ENCODE data around the gene PDCD11. TPM values are rescaled to one million over a fixed set of nuclear protein-coding genes. Genes with fewer than 3 reads are reported as not detected.

Gene PDCD11
- total RNA-seq, 1 experiment from 2014 or later: 106 TPM

GRCh38 chr10:103445366-103445765 lies 48.9 kb downstream of the PDCD11 start:
- CTCF ChIA-PET: no interaction called here
- peaks cover 74 to 77% of the 10 kb centered on the region in 2 experiments for H3K36me3 ChIP-seq (ENCODE audit: control insufficient read depth in 1 of 2, insufficient read depth in 2 of 2, low read length in 2 of 2)

More at GRCh38 chr10:103445366-103445765, 48.9 kb downstream of the PDCD11 start:
- no TSS peak for BruUV-seq (replicated peaks)
- ATAC-seq (no peak), DNase-seq (ENCODE audit: low read depth, low spot score) (no peak)
- no peak overlapping the region for H3K27ac ChIP-seq (ENCODE audit: low read depth, low read length)
- H3K4me2 ChIP-seq (ENCODE audit: low read length): no peak overlapping the region
- H3K9me3 ChIP-seq (ENCODE audit: control insufficient read depth in 1 of 2, insufficient read depth in 1 of 2, low read depth in 1 of 2, low read length in 2 of 2): no peaks in the 10 kb centered on the region
- no peak overlapping the region for H3K9ac ChIP-seq (ENCODE audit: low read length)
- H4K20me1 ChIP-seq (ENCODE audit: insufficient read depth): no peaks in the 10 kb centered on the region
- RAD21 ChIA-PET (ENCODE audit: low non-redundant PET in 1 of 2, low total read pairs in 2 of 2, uncharacterized antibody in 2 of 2, unreplicated experiment in 2 of 2): no interaction called here
- H2AFZ ChIP-seq (ENCODE audit: low read depth, low read length, poor library complexity, severe bottlenecking): no peak overlapping the region
- H3K79me2 ChIP-seq (ENCODE audit: insufficient read depth, low read length): peaks cover 8% of the 10 kb centered on the region; the same call in 1 of the 2 replicates
- peaks cover 3 to 23% of the 10 kb centered on the region in 2 experiments; a peak in 3 of 4 replicates for H3K4me1 ChIP-seq (ENCODE audit: control insufficient read depth in 1 of 2, insufficient read depth in 2 of 2, low read length in 2 of 2)
- intact Hi-C loops (cut with micrococcal nuclease): no loop called here
- TF ChIP-seq ZFX (IDR thresholded peaks at IDR 0.05) (no peak), CBX3 (IDR thresholded peaks at IDR 0.05; ENCODE audit: low read depth) (no peak)
- TF ChIP-seq, protein P1, sequence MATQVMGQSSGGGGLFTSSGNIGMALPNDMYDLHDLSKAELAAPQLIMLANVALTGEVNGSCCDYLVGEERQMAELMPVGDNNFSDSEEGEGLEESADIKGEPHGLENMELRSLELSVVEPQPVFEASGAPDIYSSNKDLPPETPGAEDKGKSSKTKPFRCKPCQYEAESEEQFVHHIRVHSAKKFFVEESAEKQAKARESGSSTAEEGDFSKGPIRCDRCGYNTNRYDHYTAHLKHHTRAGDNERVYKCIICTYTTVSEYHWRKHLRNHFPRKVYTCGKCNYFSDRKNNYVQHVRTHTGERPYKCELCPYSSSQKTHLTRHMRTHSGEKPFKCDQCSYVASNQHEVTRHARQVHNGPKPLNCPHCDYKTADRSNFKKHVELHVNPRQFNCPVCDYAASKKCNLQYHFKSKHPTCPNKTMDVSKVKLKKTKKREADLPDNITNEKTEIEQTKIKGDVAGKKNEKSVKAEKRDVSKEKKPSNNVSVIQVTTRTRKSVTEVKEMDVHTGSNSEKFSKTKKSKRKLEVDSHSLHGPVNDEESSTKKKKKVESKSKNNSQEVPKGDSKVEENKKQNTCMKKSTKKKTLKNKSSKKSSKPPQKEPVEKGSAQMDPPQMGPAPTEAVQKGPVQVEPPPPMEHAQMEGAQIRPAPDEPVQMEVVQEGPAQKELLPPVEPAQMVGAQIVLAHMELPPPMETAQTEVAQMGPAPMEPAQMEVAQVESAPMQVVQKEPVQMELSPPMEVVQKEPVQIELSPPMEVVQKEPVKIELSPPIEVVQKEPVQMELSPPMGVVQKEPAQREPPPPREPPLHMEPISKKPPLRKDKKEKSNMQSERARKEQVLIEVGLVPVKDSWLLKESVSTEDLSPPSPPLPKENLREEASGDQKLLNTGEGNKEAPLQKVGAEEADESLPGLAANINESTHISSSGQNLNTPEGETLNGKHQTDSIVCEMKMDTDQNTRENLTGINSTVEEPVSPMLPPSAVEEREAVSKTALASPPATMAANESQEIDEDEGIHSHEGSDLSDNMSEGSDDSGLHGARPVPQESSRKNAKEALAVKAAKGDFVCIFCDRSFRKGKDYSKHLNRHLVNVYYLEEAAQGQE (IDR thresholded peaks at IDR 0.05; ENCODE audit: low read depth): no peak
- TF ChIP-seq, protein P2, sequence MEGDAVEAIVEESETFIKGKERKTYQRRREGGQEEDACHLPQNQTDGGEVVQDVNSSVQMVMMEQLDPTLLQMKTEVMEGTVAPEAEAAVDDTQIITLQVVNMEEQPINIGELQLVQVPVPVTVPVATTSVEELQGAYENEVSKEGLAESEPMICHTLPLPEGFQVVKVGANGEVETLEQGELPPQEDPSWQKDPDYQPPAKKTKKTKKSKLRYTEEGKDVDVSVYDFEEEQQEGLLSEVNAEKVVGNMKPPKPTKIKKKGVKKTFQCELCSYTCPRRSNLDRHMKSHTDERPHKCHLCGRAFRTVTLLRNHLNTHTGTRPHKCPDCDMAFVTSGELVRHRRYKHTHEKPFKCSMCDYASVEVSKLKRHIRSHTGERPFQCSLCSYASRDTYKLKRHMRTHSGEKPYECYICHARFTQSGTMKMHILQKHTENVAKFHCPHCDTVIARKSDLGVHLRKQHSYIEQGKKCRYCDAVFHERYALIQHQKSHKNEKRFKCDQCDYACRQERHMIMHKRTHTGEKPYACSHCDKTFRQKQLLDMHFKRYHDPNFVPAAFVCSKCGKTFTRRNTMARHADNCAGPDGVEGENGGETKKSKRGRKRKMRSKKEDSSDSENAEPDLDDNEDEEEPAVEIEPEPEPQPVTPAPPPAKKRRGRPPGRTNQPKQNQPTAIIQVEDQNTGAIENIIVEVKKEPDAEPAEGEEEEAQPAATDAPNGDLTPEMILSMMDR (IDR thresholded peaks at IDR 0.05 in 2 of 3, conservative IDR thresholded peaks at IDR 0.05 in 1 of 3; ENCODE audit: borderline replicate concordance in 1 of 3, insufficient read depth in 1 of 3, low read depth in 2 of 3, low read length in 2 of 3): no peak
- POLR2A ChIA-PET: no interaction called here
- H3K9me2 ChIP-seq (ENCODE audit: insufficient read depth): no peaks in the 10 kb centered on the region
- H3K4me3 ChIP-seq (replicated peaks in 1 of 2; ENCODE audit: low read depth in 1 of 2, low read length in 2 of 2): no peak overlapping the region
- no peaks in the 10 kb centered on the region for H3K27me3 ChIP-seq (ENCODE audit: insufficient read depth, low read length)
